ENCODE results near the gene NCK1. TPM values are rescaled to one million over a fixed set of nuclear protein-coding genes. Genes with fewer than 3 reads are reported as not detected.

Gene NCK1
- total RNA-seq, 2 donors from 2014 or later, result 33.8 to 72.3 TPM

DNA sequence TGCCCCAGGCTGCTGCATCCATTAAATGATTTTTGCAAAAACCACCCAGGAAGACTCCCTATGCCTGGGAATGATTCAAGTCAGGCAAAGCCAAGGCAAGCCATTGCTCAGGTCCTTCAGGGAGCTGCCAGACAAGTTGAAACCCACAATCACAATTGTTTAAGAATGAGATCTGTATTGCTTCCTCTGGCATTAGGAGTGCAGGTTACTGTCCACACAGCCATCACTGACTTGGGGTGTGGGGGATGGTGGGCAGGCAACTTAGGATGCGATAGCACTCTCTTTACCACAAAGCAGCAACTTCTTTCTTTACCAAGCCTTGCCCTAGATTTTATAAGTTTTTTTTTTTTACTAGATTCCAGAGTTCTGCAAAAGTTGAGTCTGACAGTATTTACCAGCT lies 80.8 kb downstream of the NCK1 start:
- DNase-seq, result no peak
- Histone ChIP-seq H3K4me3 (no peak overlapping the region), H3K27me3 (no peaks in the 10 kb centered on the region), H3K9me3 (no peaks in the 10 kb centered on the region), H3K9ac (ENCODE audit: low read depth in 2 of 2, low read length in 2 of 2) (no peak overlapping the region), H3K27ac (no peak overlapping the region), H3K4me1 (no peaks in the 10 kb centered on the region), H3K36me3 (no peaks in the 10 kb centered on the region)
- intact Hi-C loops (cut with DNase I), result no loop called here
- no peak for TF ChIP-seq CTCF (IDR thresholded peaks at IDR 0.05)

DNA sequence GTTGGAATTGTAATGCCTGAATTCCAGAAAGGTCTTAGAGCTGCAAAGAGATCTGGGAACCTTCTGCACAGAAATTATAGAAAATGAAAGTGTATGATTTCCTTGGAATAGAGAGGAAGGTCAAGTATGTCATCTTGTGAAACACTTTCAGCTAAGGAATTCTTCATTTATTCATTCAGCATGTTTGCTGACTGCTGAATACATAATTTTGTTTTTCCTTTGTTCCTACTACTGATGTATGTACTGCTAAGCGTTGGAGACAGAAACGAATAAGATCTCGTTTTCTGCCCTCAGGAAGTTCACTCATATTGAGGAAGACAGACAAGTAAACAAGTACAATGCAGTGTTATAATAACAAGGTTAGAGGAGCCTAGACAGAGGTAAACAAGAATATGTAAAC lies 81.4 kb downstream of the NCK1 start:
- H3K9ac ChIP-seq (ENCODE audit: low read depth in 2 of 2, low read length in 2 of 2), result no peak overlapping the region
- H3K4me3 ChIP-seq, result no peak overlapping the region
- H3K27me3 ChIP-seq, result no peaks in the 10 kb centered on the region
- no peaks in the 10 kb centered on the region for H3K36me3 ChIP-seq
- H3K4me1 ChIP-seq, result no peaks in the 10 kb centered on the region
- no peak overlapping the region for H3K27ac ChIP-seq
- no peak for DNase-seq
- H3K9me3 ChIP-seq, result no peaks in the 10 kb centered on the region
- intact Hi-C loops (cut with DNase I), result no loop called here
- TF ChIP-seq CTCF (IDR thresholded peaks at IDR 0.05), result no peak

GRCh38 chr3:136946978-136947377 lies 85.0 kb downstream of the NCK1 start:
- no peaks in the 10 kb centered on the region for H3K36me3 ChIP-seq
- H3K4me3 ChIP-seq, result no peak overlapping the region
- no peak overlapping the region for H3K9ac ChIP-seq (ENCODE audit: low read depth in 2 of 2, low read length in 2 of 2)
- no peaks in the 10 kb centered on the region for H3K4me1 ChIP-seq
- intact Hi-C loops (cut with DNase I), result no loop called here
- no peak overlapping the region for H3K27ac ChIP-seq
- DNase-seq, result no peak
- H3K9me3 ChIP-seq, result no peaks in the 10 kb centered on the region
- H3K27me3 ChIP-seq, result no peaks in the 10 kb centered on the region
- no peak for TF ChIP-seq CTCF (IDR thresholded peaks at IDR 0.05)

DNA sequence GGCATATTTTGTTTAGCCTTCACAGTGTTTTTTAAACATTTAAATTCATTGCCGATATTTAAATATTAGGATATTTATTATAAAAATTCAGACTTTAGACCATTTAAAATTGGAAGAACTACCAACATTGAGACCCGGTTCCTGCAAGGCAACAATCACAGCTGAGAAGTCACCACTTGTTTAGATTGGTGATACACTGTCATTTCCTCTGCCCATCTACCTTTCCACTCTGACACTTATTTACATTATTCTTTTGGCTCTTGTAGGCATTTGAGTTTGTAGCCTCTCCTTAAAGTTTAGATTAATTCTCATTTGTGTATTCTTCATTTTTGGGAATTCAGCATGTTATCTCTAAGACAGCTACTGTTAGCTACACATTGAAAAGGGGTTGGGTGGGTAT lies 85.5 kb downstream of the NCK1 start:
- Histone ChIP-seq H3K4me3 (no peak overlapping the region), H3K27ac (no peak overlapping the region), H3K27me3 (no peaks in the 10 kb centered on the region), H3K36me3 (no peaks in the 10 kb centered on the region), H3K9ac (ENCODE audit: low read depth in 2 of 2, low read length in 2 of 2) (no peak overlapping the region), H3K4me1 (no peaks in the 10 kb centered on the region), H3K9me3 (no peaks in the 10 kb centered on the region)
- intact Hi-C loops (cut with DNase I), result no loop called here
- DNase-seq, result no peak
- no peak for TF ChIP-seq CTCF (IDR thresholded peaks at IDR 0.05)

DNA sequence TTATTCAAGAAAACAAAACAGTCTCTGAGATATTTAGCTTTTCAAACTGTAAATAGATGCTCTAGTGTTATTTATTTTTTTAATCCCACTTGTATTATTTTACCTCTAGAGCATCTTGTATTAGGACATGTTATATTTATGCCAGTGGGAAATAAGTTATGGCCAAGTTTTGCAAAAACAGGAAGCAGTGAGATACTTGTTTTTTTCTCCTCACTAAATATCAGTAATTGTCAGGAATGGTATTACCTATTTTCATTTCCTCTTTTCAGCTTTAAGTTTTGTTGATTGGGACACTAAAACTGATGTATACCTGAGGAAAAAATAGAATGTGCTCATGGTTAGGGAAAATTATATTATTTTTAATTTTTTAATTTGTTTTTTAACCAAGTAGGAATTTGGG lies 87.1 kb downstream of the NCK1 start:
- intact Hi-C loops (cut with DNase I), result no loop called here
- H3K36me3 ChIP-seq, result no peaks in the 10 kb centered on the region
- no peak overlapping the region for H3K4me3 ChIP-seq
- no peak for DNase-seq
- no peak overlapping the region for H3K9ac ChIP-seq (ENCODE audit: low read depth in 2 of 2, low read length in 2 of 2)
- no peak for TF ChIP-seq CTCF (IDR thresholded peaks at IDR 0.05)
- no peak overlapping the region for H3K27ac ChIP-seq
- H3K4me1 ChIP-seq, result no peaks in the 10 kb centered on the region
- no peaks in the 10 kb centered on the region for H3K9me3 ChIP-seq
- H3K27me3 ChIP-seq, result no peaks in the 10 kb centered on the region

DNA sequence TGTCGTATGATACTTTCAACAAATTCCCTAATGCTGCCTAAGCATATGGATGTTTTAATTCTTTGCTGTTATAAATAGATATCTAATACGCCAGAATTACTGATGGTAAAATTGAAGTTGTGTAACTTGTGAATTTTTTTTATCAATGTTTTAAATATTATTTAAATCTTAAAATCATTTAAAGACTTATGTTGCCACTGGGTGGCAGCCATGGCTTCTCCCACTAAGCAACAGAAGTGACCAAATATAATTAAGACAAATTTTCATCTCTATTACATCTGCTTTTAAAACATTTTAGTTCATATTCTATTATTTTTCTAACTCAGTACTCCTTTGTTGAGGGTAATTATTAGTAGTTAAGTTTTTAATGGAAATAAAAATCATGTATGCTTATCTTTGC lies 87.7 kb downstream of the NCK1 start:
- Histone ChIP-seq H3K27ac (no peak overlapping the region), H3K36me3 (no peaks in the 10 kb centered on the region), H3K9ac (ENCODE audit: low read depth in 2 of 2, low read length in 2 of 2) (no peak overlapping the region), H3K27me3 (no peaks in the 10 kb centered on the region), H3K4me1 (peaks cover 5% of the 10 kb centered on the region), H3K4me3 (no peak overlapping the region), H3K9me3 (no peaks in the 10 kb centered on the region)
- intact Hi-C loops (cut with DNase I), result no loop called here
- TF ChIP-seq CTCF (IDR thresholded peaks at IDR 0.05), result no peak
- no peak for DNase-seq

All from colonic mucosa (tissue), 4 donors.